Cardiac fibroblast (primary cell): ENCODE data around the gene RDH13.
A peak's percentile ranks its signal among the peaks of the same experiment; 100 is the strongest.

ENCODE experiments used
- DNase-seq, 2 donors: peaks; one replicate each; pipeline versions ENCODE4 v3.0.0 to v3.0.0-alpha.2; 2010; ENCODE audit warnings: low read depth in 2 of 2
- H3K4me3 ChIP-seq, 2 donors: replicated peaks in 1 of 2; 1 replicate in 1 of 2; 2 replicates in 1 of 2; pipeline ENCODE4 v1.5.1; 2011; ENCODE audit warnings: low read depth in 2 of 2, low read length in 2 of 2, mild to moderate bottlenecking in 2 of 2, moderate library complexity in 1 of 2
- CTCF ChIP-seq: IDR thresholded peaks from one replicate; pipeline ENCODE4 v1.5.1; 2011; ENCODE audit warnings: low read depth, mild to moderate bottlenecking, low read length, inconsistent platforms

Gene RDH13

GRCh38 chr19:55091126-55091910 lies 28.4 kb upstream of the RDH13 start:
- no peak overlapping the region for H3K4me3 ChIP-seq
- no peak for TF ChIP-seq CTCF
- DNase-seq, result no peak

- no peak for TF ChIP-seq CTCF
- no peak for DNase-seq
- no peak overlapping the region for H3K4me3 ChIP-seq
These were observed 27.6 kb upstream of the RDH13 start for GRCh38 chr19:55090564-55090963.

- no peak overlapping the region for H3K4me3 ChIP-seq
- no peak for DNase-seq
- no peak for TF ChIP-seq CTCF
These were observed 26.5 kb upstream of the RDH13 start for GRCh38 chr19:55089342-55089944.

- DNase-seq, result peak; percentile 71 to 73
- TF ChIP-seq CTCF, result peak; percentile 63
These were observed 25.8 kb upstream of the RDH13 start for GRCh38 chr19:55088543-55089341.

GRCh38 chr19:55088021-55088451 lies 25.1 kb upstream of the RDH13 start:
- no peak for DNase-seq
- H3K4me3 ChIP-seq, result peak overlapping the region; percentile 54 to 62
- no peak for TF ChIP-seq CTCF

More at GRCh38 chr19:55088543-55089341, 25.8 kb upstream of the RDH13 start:
- no peak overlapping the region for H3K4me3 ChIP-seq

- DNase-seq, result peak; percentile 36 to 52
- TF ChIP-seq CTCF, result no peak
- peak overlapping the region; percentile 54 to 62 for H3K4me3 ChIP-seq
These were observed 24.6 kb upstream of the RDH13 start for GRCh38 chr19:55087542-55087901.
